ENCODE results near the gene ATPAF2.

ATPAF2 gene

GRCh38 chr17:18025945-18026776 is 12.8 kb downstream of the ATPAF2 start:
- Histone ChIP-seq H3K9ac (ENCODE audit: low read depth, low read length) (no peak overlapping the region), H3K36me3 (ENCODE audit: insufficient read depth, low read length) (peaks cover 19% of the 10 kb centered on the region; the same call in 1 of the 2 replicates), H3K27ac (ENCODE audit: low read depth, low read length) (no peak overlapping the region), H3K27me3 (ENCODE audit: insufficient read depth, low read length) (no peaks in the 10 kb centered on the region), H3K9me3 (ENCODE audit: insufficient read depth, low read depth, low read length) (no peaks in the 10 kb centered on the region), H3K4me1 (ENCODE audit: insufficient read depth, low read length) (no peaks in the 10 kb centered on the region; the same call in 1 of the 2 replicates), H3K4me3 (ENCODE audit: low read length) (no peak overlapping the region)
- WGBS, result 92% methylated on average over 11 of the region's 11 CpGs

GRCh38 chr17:18025241-18025944 is 13.6 kb downstream of the ATPAF2 start:
- no peaks in the 10 kb centered on the region; the same call in 1 of the 2 replicates for H3K4me1 ChIP-seq (ENCODE audit: insufficient read depth, low read length)
- no peaks in the 10 kb centered on the region for H3K27me3 ChIP-seq (ENCODE audit: insufficient read depth, low read length)
- H3K9me3 ChIP-seq (ENCODE audit: insufficient read depth, low read depth, low read length), result no peaks in the 10 kb centered on the region
- H3K4me3 ChIP-seq (ENCODE audit: low read length), result no peak overlapping the region
- 81% methylated on average over 5 of the region's 5 CpGs for WGBS
- peaks cover 24% of the 10 kb centered on the region; the same call in 1 of the 2 replicates for H3K36me3 ChIP-seq (ENCODE audit: insufficient read depth, low read length)
- H3K27ac ChIP-seq (ENCODE audit: low read depth, low read length), result no peak overlapping the region
- H3K9ac ChIP-seq (ENCODE audit: low read depth, low read length), result no peak overlapping the region

GRCh38 chr17:18021372-18021771 is 17.6 kb downstream of the ATPAF2 start:
- Histone ChIP-seq H3K27me3 (ENCODE audit: insufficient read depth, low read length) (no peaks in the 10 kb centered on the region), H3K9me3 (ENCODE audit: insufficient read depth, low read depth, low read length) (no peaks in the 10 kb centered on the region), H3K36me3 (ENCODE audit: insufficient read depth, low read length) (peaks cover 23% of the 10 kb centered on the region; the same call in 1 of the 2 replicates), H3K9ac (ENCODE audit: low read depth, low read length) (no peak overlapping the region), H3K4me1 (ENCODE audit: insufficient read depth, low read length) (no peaks in the 10 kb centered on the region), H3K4me3 (ENCODE audit: low read length) (no peak overlapping the region), H3K27ac (ENCODE audit: low read depth, low read length) (no peak overlapping the region)
- WGBS, result 94% methylated on average over 5 of the region's 5 CpGs

GRCh38 chr17:18020971-18021370 is 18.0 kb downstream of the ATPAF2 start:
- H3K9ac ChIP-seq (ENCODE audit: low read depth, low read length), result no peak overlapping the region
- 98% methylated on average over 6 of the region's 6 CpGs for WGBS
- no peaks in the 10 kb centered on the region for H3K27me3 ChIP-seq (ENCODE audit: insufficient read depth, low read length)
- no peak overlapping the region for H3K27ac ChIP-seq (ENCODE audit: low read depth, low read length)
- H3K4me3 ChIP-seq (ENCODE audit: low read length), result no peak overlapping the region
- H3K4me1 ChIP-seq (ENCODE audit: insufficient read depth, low read length), result no peaks in the 10 kb centered on the region
- no peaks in the 10 kb centered on the region for H3K9me3 ChIP-seq (ENCODE audit: insufficient read depth, low read depth, low read length)
- peaks cover 24% of the 10 kb centered on the region; the same call in 1 of the 2 replicates for H3K36me3 ChIP-seq (ENCODE audit: insufficient read depth, low read length)

- Histone ChIP-seq H3K27ac (ENCODE audit: low read depth, low read length) (no peak overlapping the region), H3K27me3 (ENCODE audit: insufficient read depth, low read length) (no peaks in the 10 kb centered on the region), H3K9me3 (ENCODE audit: insufficient read depth, low read depth, low read length) (no peaks in the 10 kb centered on the region), H3K4me3 (ENCODE audit: low read length) (no peak overlapping the region), H3K4me1 (ENCODE audit: insufficient read depth, low read length) (no peaks in the 10 kb centered on the region), H3K36me3 (ENCODE audit: insufficient read depth, low read length) (peaks cover 26% of the 10 kb centered on the region; the same call in 1 of the 2 replicates), H3K9ac (ENCODE audit: low read depth, low read length) (no peak overlapping the region)
- WGBS, result 100% methylated on average over 2 of the region's 2 CpGs
Measured at GRCh38 chr17:18019838-18020154, 19.2 kb downstream of the ATPAF2 start.

GRCh38 chr17:18018411-18018921 is 20.5 kb downstream of the ATPAF2 start:
- no peak overlapping the region for H3K4me3 ChIP-seq (ENCODE audit: low read length)
- H3K9me3 ChIP-seq (ENCODE audit: insufficient read depth, low read depth, low read length), result no peaks in the 10 kb centered on the region
- 94% methylated on average over 15 of the region's 15 CpGs for WGBS
- H3K9ac ChIP-seq (ENCODE audit: low read depth, low read length), result no peak overlapping the region
- H3K4me1 ChIP-seq (ENCODE audit: insufficient read depth, low read length), result no peaks in the 10 kb centered on the region
- no peaks in the 10 kb centered on the region for H3K27me3 ChIP-seq (ENCODE audit: insufficient read depth, low read length)
- peaks cover 26% of the 10 kb centered on the region; the same call in 1 of the 2 replicates for H3K36me3 ChIP-seq (ENCODE audit: insufficient read depth, low read length)
- no peak overlapping the region for H3K27ac ChIP-seq (ENCODE audit: low read depth, low read length)

GRCh38 chr17:18017958-18018357 is 21.0 kb downstream of the ATPAF2 start:
- WGBS, result 91% methylated on average over 3 of the region's 3 CpGs
- Histone ChIP-seq H3K4me1 (ENCODE audit: insufficient read depth, low read length) (no peaks in the 10 kb centered on the region), H3K4me3 (ENCODE audit: low read length) (no peak overlapping the region), H3K36me3 (ENCODE audit: insufficient read depth, low read length) (peaks cover 26% of the 10 kb centered on the region; the same call in 1 of the 2 replicates), H3K9me3 (ENCODE audit: insufficient read depth, low read depth, low read length) (no peaks in the 10 kb centered on the region), H3K27ac (ENCODE audit: low read depth, low read length) (no peak overlapping the region), H3K9ac (ENCODE audit: low read depth, low read length) (no peak overlapping the region), H3K27me3 (ENCODE audit: insufficient read depth, low read length) (no peaks in the 10 kb centered on the region)

GRCh38 chr17:18016426-18016825 is 22.5 kb downstream of the ATPAF2 start:
- H3K4me3 ChIP-seq (ENCODE audit: low read length), result no peak overlapping the region
- H3K27me3 ChIP-seq (ENCODE audit: insufficient read depth, low read length), result no peaks in the 10 kb centered on the region
- 94% methylated on average over 12 of the region's 12 CpGs for WGBS
- no peak overlapping the region for H3K9ac ChIP-seq (ENCODE audit: low read depth, low read length)
- H3K4me1 ChIP-seq (ENCODE audit: insufficient read depth, low read length), result no peaks in the 10 kb centered on the region
- H3K27ac ChIP-seq (ENCODE audit: low read depth, low read length), result no peak overlapping the region
- H3K9me3 ChIP-seq (ENCODE audit: insufficient read depth, low read depth, low read length), result no peaks in the 10 kb centered on the region
- H3K36me3 ChIP-seq (ENCODE audit: insufficient read depth, low read length), result peaks cover 24% of the 10 kb centered on the region; the same call in 1 of the 2 replicates

- peaks cover 16% of the 10 kb centered on the region; the same call in 1 of the 2 replicates for H3K36me3 ChIP-seq (ENCODE audit: insufficient read depth, low read length)
- WGBS, result 96% methylated on average over 5 of the region's 5 CpGs
- H3K9ac ChIP-seq (ENCODE audit: low read depth, low read length), result no peak overlapping the region
- no peaks in the 10 kb centered on the region for H3K4me1 ChIP-seq (ENCODE audit: insufficient read depth, low read length)
- no peak overlapping the region for H3K4me3 ChIP-seq (ENCODE audit: low read length)
- H3K27ac ChIP-seq (ENCODE audit: low read depth, low read length), result no peak overlapping the region
- H3K9me3 ChIP-seq (ENCODE audit: insufficient read depth, low read depth, low read length), result no peaks in the 10 kb centered on the region
- no peaks in the 10 kb centered on the region for H3K27me3 ChIP-seq (ENCODE audit: insufficient read depth, low read length)
Measured at GRCh38 chr17:18015593-18015992, 23.4 kb downstream of the ATPAF2 start.

- 97% methylated on average over 6 of the region's 6 CpGs for WGBS
- Histone ChIP-seq H3K9ac (ENCODE audit: low read depth, low read length) (no peak overlapping the region), H3K4me1 (ENCODE audit: insufficient read depth, low read length) (no peaks in the 10 kb centered on the region), H3K4me3 (ENCODE audit: low read length) (no peak overlapping the region), H3K9me3 (ENCODE audit: insufficient read depth, low read depth, low read length) (no peaks in the 10 kb centered on the region), H3K27me3 (ENCODE audit: insufficient read depth, low read length) (no peaks in the 10 kb centered on the region), H3K27ac (ENCODE audit: low read depth, low read length) (no peak overlapping the region), H3K36me3 (ENCODE audit: insufficient read depth, low read length) (peaks cover 9% of the 10 kb centered on the region; the same call in 1 of the 2 replicates)
Measured at GRCh38 chr17:18014006-18014405, 25.0 kb downstream of the ATPAF2 start.

GRCh38 chr17:18011286-18011685 is 27.7 kb downstream of the ATPAF2 start:
- no peak overlapping the region for H3K27ac ChIP-seq (ENCODE audit: low read depth, low read length)
- 96% methylated on average over 5 of the region's 5 CpGs for whole genome bisulfite sequencing

More at GRCh38 chr17:18011286-18011685, 27.7 kb downstream of the ATPAF2 start:
- Histone ChIP-seq H3K4me3 (ENCODE audit: low read length) (no peak overlapping the region), H3K9me3 (ENCODE audit: insufficient read depth, low read depth, low read length) (no peaks in the 10 kb centered on the region), H3K4me1 (ENCODE audit: insufficient read depth, low read length) (no peaks in the 10 kb centered on the region), H3K9ac (ENCODE audit: low read depth, low read length) (no peak overlapping the region), H3K27me3 (ENCODE audit: insufficient read depth, low read length) (no peaks in the 10 kb centered on the region), H3K36me3 (ENCODE audit: insufficient read depth, low read length) (peaks cover 9% of the 10 kb centered on the region; the same call in 1 of the 2 replicates)
